Suprapubic skin (tissue), 4 donors: ENCODE measurements around the gene MADD. TPM values are rescaled to one million over a fixed set of nuclear protein-coding genes. Genes with fewer than 3 reads are reported as not detected.

Source experiments
- DNase-seq, 2 donors: peaks; one replicate each; pipeline ENCODE4 v3.0.0-alpha.2; 2019; ENCODE audit warnings: low spot score in 2 of 2
- H3K27ac ChIP-seq: fragments of 200-600 bp; sonication (generic); one replicate; pipeline ENCODE4 v1.5.1; 2019
- H3K27me3 ChIP-seq: fragments of 200-600 bp; sonication (generic); one replicate; pipeline ENCODE4 v1.5.1; 2019
- H3K36me3 ChIP-seq: fragments of 200-600 bp; sonication (generic); one replicate; pipeline ENCODE4 v1.5.1; 2019
- H3K4me1 ChIP-seq: fragments of 200-600 bp; sonication (generic); one replicate; pipeline ENCODE4 v1.5.1; 2019
- H3K4me3 ChIP-seq: fragments of 200-600 bp; sonication (generic); one replicate; pipeline ENCODE4 v1.5.1; 2019; ENCODE audit warnings: mild to moderate bottlenecking
- H3K9me3 ChIP-seq: fragments of 200-600 bp; sonication (generic); one replicate; pipeline ENCODE4 v1.5.1; 2019
- EP300 ChIP-seq: sonication (generic); formaldehyde crosslinking; IDR thresholded peaks from one replicate; pipeline ENCODE4 v1.6.1; 2017; ENCODE audit warnings: antibody characterized with exemption
- POLR2A ChIP-seq, 2 donors: fragments of 450-650 bp; IDR thresholded peaks; one replicate each; pipeline ENCODE4 v1.6.1; 2017; ENCODE audit warnings: antibody characterized with exemption in 2 of 2, mild to moderate bottlenecking in 2 of 2, moderate library complexity in 2 of 2
- POLR2AphosphoS5 ChIP-seq, 3 donors: sonication (generic); formaldehyde crosslinking; IDR thresholded peaks; one replicate each; pipeline ENCODE4 v1.6.1; 2017; ENCODE audit warnings: antibody characterized with exemption in 3 of 3
- WGBS: methylation state at CpG from one replicate; pipeline ENCODE4 v1.1.5; 2018; 5-methylcytosine and 5-hydroxymethylcytosine counted together
- total RNA-seq, 4 donors: library from RNA; depleted of rRNA; stranded (reverse); fragments of >200 nt; gene quantifications; one replicate each; pipeline ENCODE4 v1.1.0, GENCODE V29; 2016
- TF ChIP-seq, protein P1 (sequence below), 2 donors: fragments of 200-600 bp in 1 of 2; fragments of 450-650 bp in 1 of 2; sonication (generic) in 1 of 2; IDR thresholded peaks; one replicate each; pipeline ENCODE4 v1.5.1; 2016 to 2019; ENCODE audit warnings: antibody characterized with exemption in 2 of 2, mild to moderate bottlenecking in 1 of 2, moderate library complexity in 1 of 2

MADD gene
- total RNA-seq, 4 donors from 2014 or later: 47.1 to 91.1 (median 71.3) TPM

DNA sequence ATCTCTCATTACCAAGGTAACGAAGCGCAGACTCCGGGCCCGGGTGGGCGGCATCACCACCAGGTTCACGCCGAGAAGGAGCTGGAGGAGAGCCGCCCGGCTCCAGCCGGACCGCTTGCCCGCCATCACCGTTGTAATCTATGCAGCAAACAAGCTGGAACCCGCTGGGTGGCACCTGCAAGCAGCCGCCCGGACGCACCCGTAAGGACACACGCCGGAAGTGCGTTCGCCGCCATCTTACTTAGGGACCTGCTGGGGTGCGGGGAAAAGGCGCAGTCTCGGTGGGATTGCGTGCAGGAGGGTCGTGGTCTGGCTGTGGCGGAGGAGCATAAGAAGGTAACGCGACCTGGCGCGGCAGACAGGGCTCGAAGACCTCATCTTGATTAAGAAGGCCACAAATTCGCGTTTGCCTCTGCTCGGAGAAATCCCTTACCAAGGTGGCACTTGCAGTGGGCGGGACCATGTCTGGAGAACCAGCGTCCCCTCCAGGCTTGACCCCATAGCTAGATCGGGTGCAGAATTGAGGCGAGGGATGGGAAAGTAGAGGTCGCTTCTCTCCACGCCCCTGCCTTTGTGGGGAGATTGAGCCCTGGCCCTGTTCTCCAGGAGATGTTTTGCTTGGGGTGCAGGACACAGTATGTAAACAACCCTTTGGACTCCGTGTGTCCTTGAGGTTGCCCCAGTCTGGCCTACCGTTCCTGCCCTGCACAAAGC is 21.1 kb upstream of the MADD start, which contains the start of gene ACP2:
Gene ACP2, minus strand, starts transcription at position 151 of the 714 bp plus-strand sequence. Its CDS starts 25 bp downstream, at position 126.
- 0% methylated on average over 16 of the region's 45 CpGs for WGBS
- no peak for TF ChIP-seq POLR2A (IDR thresholded peaks at IDR 0.05)
- peak in 2 of 3 donors; percentile 44 to 88 for TF ChIP-seq POLR2AphosphoS5 (IDR thresholded peaks at IDR 0.05)
- Histone ChIP-seq H3K27me3 (no peaks in the 10 kb centered on the region), H3K4me1 (peaks cover 30% of the 10 kb centered on the region), H3K9me3 (no peaks in the 10 kb centered on the region), H3K4me3 (peak within 1 kb of the TSS; percentile 85), H3K36me3 (peaks cover 20% of the 10 kb centered on the region), H3K27ac (peak within 1 kb of the TSS; percentile 85)
- peak; percentile 94 to 97 for DNase-seq

DNA sequence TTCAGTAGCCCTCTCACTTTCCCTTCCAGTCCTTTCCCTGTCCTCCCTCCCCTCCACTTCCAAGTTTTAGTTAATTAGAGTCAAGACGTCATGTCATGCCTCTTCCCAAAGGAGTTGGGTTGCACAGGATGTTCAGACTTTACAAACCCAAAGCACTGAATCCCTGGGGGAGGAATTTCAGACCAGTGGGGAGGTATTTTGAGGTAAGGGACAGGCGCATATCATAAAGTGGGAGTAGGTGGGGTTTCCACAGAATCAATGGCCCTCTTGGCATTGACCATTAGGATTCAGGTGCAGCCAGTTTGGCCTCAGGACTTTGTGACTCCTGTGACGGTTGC is 20.6 kb upstream of the MADD start:
- no peaks in the 10 kb centered on the region for H3K27me3 ChIP-seq
- TF ChIP-seq, protein P1, sequence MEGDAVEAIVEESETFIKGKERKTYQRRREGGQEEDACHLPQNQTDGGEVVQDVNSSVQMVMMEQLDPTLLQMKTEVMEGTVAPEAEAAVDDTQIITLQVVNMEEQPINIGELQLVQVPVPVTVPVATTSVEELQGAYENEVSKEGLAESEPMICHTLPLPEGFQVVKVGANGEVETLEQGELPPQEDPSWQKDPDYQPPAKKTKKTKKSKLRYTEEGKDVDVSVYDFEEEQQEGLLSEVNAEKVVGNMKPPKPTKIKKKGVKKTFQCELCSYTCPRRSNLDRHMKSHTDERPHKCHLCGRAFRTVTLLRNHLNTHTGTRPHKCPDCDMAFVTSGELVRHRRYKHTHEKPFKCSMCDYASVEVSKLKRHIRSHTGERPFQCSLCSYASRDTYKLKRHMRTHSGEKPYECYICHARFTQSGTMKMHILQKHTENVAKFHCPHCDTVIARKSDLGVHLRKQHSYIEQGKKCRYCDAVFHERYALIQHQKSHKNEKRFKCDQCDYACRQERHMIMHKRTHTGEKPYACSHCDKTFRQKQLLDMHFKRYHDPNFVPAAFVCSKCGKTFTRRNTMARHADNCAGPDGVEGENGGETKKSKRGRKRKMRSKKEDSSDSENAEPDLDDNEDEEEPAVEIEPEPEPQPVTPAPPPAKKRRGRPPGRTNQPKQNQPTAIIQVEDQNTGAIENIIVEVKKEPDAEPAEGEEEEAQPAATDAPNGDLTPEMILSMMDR (IDR thresholded peaks at IDR 0.05): no peak
- no peak for TF ChIP-seq POLR2AphosphoS5 (IDR thresholded peaks at IDR 0.05)
- TF ChIP-seq EP300: no peak
- TF ChIP-seq POLR2A (IDR thresholded peaks at IDR 0.05): no peak
- H3K27ac ChIP-seq: peak overlapping the region; percentile 85
- H3K4me1 ChIP-seq: peaks cover 35% of the 10 kb centered on the region
- no peak for DNase-seq
- H3K36me3 ChIP-seq: peaks cover 16% of the 10 kb centered on the region
- no peaks in the 10 kb centered on the region for H3K9me3 ChIP-seq
- WGBS: 52% methylated on average over 3 of the region's 3 CpGs
- peak overlapping the region; percentile 85 for H3K4me3 ChIP-seq

DNA sequence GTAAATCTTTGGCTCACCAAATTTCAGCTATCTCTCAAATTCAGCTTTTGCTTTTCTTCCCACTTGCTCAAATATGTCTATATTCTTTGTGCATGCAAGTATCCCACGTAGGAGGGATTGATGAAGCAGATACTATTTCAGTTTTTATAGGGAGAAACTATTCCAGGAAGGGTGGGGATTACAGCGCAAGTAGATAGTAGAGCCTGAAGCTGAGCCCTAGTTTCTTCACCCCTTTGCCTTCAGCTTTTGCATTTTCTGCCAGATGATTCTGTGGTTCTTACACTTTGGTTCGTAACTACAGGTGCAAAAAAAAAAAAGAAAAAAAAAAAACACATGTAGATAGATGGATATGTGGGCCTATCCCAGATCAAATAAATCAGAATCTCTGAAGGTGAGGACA is 18.2 kb upstream of the MADD start:
- no peak for TF ChIP-seq EP300
- TF ChIP-seq, protein P1 (IDR thresholded peaks at IDR 0.05): no peak
- TF ChIP-seq POLR2A (IDR thresholded peaks at IDR 0.05): no peak
- no peak for TF ChIP-seq POLR2AphosphoS5 (IDR thresholded peaks at IDR 0.05)
- no peak for DNase-seq
- H3K9me3 ChIP-seq: no peaks in the 10 kb centered on the region
- H3K4me3 ChIP-seq: no peak overlapping the region
- no peaks in the 10 kb centered on the region for H3K36me3 ChIP-seq
- H3K27ac ChIP-seq: no peak overlapping the region
- H3K4me1 ChIP-seq: peaks cover 51% of the 10 kb centered on the region
- WGBS: 76% methylated on average over 3 of the region's 3 CpGs
- no peaks in the 10 kb centered on the region for H3K27me3 ChIP-seq

DNA sequence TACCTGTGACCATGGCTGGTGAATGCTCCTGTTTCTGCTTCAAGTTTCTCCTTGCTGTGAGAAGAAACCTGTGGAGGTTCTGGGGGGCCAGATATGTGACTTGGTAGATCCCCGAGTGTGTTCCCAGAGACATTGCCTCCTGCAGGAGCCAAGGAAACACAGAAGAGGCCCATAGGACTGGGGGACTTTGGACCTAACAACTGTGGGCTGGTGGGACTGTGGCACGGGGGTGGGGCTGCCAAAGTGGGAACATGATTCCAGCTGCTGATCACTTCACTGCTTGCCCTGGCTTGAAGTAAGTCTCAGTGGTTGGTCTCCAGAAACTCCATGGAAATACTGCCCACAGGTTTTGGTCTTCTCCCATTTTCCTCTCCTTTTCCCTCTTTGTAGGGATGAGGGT is 16.3 kb upstream of the MADD start:
- H3K27ac ChIP-seq: peak overlapping the region; percentile 79
- TF ChIP-seq, protein P1 (IDR thresholded peaks at IDR 0.05): no peak
- no peak for TF ChIP-seq POLR2AphosphoS5 (IDR thresholded peaks at IDR 0.05)
- no peak for TF ChIP-seq POLR2A (IDR thresholded peaks at IDR 0.05)
- no peak for TF ChIP-seq EP300
- no peaks in the 10 kb centered on the region for H3K27me3 ChIP-seq
- no peaks in the 10 kb centered on the region for H3K36me3 ChIP-seq
- WGBS: 94% methylated on average over 2 of the region's 2 CpGs
- no peaks in the 10 kb centered on the region for H3K9me3 ChIP-seq
- H3K4me3 ChIP-seq: no peak overlapping the region
- peaks cover 55% of the 10 kb centered on the region for H3K4me1 ChIP-seq
- DNase-seq: no peak

DNA sequence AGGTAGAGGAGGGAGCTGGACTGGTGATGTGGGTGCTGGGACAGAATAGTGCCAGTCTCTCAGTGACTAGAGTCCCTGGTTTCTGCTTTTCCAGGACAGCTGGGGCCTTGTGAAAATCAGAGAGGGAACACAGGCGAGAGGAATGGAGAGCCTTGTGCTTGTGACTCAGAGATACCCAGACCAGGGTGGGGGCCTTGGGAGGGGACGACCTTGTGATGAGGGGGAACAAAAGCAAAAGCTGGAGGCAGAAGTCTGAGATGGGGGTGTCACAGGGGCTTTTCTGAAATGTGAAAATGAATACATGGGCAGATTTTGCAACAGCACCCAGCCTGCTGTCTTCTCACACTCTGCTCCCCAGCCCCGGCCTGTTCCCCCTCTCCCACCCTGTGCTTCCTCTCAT is 15.5 kb upstream of the MADD start:
- H3K4me1 ChIP-seq: peaks cover 60% of the 10 kb centered on the region
- 46% methylated on average over 3 of the region's 3 CpGs for WGBS
- no peaks in the 10 kb centered on the region for H3K36me3 ChIP-seq

More for the DNA sequence above, 15.5 kb upstream of the MADD start:
- Histone ChIP-seq H3K27me3 (no peaks in the 10 kb centered on the region), H3K27ac (peak overlapping the region; percentile 79), H3K4me3 (no peak overlapping the region), H3K9me3 (no peaks in the 10 kb centered on the region)
- DNase-seq: peak in 1 of 2 donors; percentile 82
- TF ChIP-seq EP300: no peak
- TF ChIP-seq, protein P1 (IDR thresholded peaks at IDR 0.05): no peak
- TF ChIP-seq POLR2AphosphoS5 (IDR thresholded peaks at IDR 0.05): no peak
- no peak for TF ChIP-seq POLR2A (IDR thresholded peaks at IDR 0.05)
